GM18520 (cell line): Measurements from ENCODE around the gene PYGL.
"Not testable (repeated sequence)": the region's sequence is repeated elsewhere in the genome, so short reads cannot be mapped to it uniquely, and the experiment has no call there.

ENCODE experiments used
- ATAC-seq: cut with Tn5 transposase; IDR thresholded peaks from one replicate; pipeline ENCODE4 v1.9.1; 2021; ENCODE audit not compliant: unreplicated experiment

The PYGL gene

DNA sequence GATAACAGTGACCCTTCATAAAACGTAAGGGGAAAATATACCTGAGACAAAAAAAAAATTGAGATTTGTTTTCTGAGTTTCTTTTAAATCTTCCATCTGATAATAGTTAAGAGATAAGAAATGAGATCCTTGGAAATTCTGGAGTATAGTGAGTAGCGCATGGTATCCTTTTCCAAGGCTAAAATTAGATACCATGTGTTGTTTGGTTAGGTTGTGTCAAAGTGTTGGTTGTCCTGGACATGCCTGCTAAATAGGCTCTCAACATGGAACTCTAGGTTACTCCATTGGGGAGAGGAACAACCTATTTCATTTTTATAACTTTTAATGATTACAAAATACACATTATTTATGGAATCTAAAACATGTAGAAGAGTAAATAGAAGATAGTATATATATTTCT, 14.8 kb downstream of the PYGL start:
- ATAC-seq = no peak

GRCh38 chr14:50928002-50928635, 16.2 kb downstream of the PYGL start:
- ATAC-seq = no peak

DNA sequence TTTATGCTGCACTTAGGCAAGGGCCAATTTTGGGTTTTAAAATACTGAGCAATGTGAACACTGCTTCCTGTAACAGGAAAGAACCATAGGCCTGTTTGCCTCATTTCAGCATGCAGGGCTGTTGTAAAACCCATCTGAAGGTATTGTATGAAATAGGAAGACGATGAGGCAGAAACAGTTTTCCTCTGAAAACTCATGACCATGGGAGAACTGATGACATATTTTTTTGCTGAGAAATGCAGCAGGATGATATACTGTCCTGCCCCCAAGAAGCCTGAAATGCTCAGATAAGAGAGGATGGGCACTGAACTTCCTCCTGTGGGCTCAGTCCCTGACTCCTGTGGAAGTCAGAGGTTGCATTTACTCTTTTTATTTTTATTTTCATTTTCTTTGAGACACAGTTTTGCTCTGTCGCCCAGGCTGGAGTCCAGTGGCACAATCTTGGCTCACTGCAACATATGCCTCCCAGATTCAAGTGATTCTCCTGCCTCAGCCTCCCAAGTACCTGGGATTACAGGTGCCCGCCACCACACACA, 17.4 kb downstream of the PYGL start:
- ATAC-seq = no peak

GRCh38 chr14:50924843-50925242, 19.4 kb downstream of the PYGL start:
- ATAC-seq = no peak

GRCh38 chr14:50924236-50924635, 20.0 kb downstream of the PYGL start:
- no peak for ATAC-seq

DNA sequence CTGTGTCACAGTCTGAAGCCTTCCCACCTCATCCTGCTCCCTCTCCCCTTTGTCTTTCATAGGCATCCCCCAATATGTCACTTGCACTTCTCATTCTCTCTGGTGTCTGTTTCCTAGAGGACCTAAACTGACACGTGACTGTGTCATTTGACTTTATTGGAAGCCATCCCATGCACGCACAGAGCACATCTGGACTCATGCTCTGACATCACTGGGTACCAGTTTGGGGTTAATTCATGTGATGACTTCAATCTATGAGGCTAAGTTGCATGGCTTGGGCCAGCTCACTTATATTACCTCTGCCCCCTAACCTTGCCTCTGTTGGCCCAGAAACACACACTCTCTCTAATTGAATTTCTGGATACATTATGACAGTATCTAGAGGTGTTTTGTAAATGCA, 21.5 kb downstream of the PYGL start:
- ATAC-seq = no peak

DNA sequence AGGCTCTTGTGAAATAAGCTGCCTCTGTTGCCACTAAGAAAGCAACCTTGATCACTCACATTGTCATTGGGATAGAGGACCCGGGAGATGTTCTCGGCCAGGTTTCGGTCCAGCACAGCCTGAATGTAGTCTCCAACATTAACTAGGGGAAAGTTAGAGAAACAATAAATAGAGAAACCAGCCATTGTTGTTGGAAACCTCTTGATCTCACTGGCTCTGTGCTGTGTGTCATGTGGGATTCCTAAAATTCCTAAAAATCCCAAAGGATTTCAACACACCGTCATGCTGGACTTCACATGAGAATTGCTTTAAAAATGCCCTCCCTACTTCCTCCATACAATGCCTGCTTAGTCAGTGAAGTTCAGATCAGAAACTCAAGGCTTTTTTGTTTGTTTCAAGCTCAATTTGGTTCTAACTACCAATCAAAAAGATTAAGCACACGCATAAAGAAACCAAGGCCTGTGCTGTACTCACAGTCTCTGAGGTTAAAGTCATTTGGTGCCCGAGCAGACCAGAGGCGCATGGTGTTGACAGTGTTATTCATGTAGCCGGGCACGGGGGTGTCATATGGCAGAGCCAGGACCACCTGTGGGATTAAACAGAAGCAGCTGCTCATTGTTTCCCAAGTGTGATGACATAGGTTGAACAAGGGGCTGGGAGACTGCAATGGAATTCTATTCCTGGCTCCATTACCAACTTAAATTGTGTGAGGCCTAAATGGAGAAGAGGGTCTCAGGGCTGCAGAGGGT, 23.6 kb downstream of the PYGL start:
- ATAC-seq = no peak

DNA sequence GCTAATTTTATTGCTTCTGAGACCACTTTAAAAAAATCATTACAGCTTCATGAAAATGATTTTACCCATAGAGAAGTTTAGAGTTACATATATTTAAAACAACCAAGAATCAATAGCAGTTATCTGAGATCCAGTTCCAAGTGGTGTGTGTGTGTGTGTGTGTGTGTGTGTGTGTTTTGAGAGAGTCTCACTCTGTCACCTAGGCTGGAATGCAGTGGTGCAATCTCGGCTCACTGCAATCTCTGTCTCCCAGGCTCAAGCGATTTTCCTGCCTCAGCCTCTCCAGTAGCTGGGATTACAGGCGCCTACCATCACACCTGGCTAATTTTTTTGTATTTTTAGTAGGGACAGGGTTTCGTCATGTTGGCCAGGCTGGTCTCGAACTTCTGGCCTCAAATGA, 24.8 kb downstream of the PYGL start:
- ATAC-seq = not testable (repeated sequence)

DNA sequence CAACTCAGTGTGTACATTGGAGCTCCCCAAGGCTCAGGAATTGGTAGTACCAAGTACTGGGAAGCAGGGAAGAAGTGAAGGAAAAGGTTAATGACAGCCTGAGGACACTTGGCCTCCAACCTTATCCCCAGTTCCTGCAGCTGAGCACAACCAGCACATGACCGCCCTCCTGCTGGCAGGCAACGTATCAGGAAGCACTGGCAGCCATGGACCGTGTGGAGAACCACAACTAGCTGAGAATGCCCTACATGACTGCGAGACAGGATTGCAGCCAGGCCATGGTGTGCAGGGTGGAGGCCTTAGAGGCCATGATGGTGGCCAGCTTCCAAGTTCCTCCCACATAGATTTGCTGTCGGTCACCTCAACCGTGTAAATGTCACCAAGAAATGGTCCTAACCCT, 26.8 kb downstream of the PYGL start:
- no peak for ATAC-seq

- no peak for ATAC-seq
Measured at GRCh38 chr14:50910495-50911420, 33.5 kb downstream of the PYGL start.

- ATAC-seq = no peak
Measured at GRCh38 chr14:50906326-50907065, 37.8 kb downstream of the PYGL start.

GRCh38 chr14:50904719-50905118, 39.6 kb downstream of the PYGL start:
- ATAC-seq = no peak

DNA sequence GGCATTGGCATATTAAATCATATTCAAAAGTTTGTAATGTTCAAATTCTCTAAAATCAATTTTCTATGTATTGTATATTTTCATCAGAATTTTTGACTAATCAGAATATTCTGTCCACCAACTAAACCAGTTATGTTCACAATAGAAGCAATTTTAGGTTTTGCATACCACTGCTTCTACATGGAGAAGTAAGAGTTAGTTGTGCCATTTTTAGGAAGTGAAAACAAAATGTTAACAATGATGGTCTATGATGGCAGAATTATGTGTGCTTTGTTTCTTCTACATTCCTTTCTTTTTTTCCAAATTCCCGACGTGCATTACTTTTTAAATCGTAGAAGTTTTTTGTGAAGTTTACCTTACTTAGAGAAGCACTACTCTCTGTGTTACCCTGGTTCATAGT, 42.9 kb downstream of the PYGL start:
- ATAC-seq = no peak

GRCh38 chr14:50897658-50898175, 46.6 kb downstream of the PYGL start:
- no peak for ATAC-seq

- not testable (repeated sequence) for ATAC-seq
Measured at GRCh38 chr14:50897005-50897404, 47.3 kb downstream of the PYGL start.

DNA sequence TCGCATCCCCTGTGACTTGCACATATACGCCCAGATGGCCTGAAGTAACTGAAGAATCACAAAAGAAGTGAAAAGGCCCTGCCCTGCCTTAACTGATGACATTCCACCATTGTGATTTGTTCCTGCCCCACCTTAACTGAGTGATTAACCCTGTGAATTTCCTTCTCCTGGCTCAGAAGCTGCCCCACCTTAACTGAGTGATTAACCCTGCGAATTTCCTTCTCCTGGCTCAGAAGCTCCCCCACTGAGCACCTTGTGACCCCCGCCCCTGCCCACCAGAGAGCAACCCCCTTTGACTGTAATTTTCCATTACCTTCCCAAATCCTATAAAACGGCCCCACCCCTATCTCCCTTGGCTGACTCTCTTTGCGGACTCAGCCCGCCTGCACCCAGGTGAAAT, 47.9 kb downstream of the PYGL start:
- not testable (repeated sequence) for ATAC-seq

- no peak for ATAC-seq
Measured at GRCh38 chr14:50892255-50892654, 52.0 kb downstream of the PYGL start.

- ATAC-seq = no peak
Measured at GRCh38 chr14:50887476-50887875, 56.8 kb downstream of the PYGL start.

DNA sequence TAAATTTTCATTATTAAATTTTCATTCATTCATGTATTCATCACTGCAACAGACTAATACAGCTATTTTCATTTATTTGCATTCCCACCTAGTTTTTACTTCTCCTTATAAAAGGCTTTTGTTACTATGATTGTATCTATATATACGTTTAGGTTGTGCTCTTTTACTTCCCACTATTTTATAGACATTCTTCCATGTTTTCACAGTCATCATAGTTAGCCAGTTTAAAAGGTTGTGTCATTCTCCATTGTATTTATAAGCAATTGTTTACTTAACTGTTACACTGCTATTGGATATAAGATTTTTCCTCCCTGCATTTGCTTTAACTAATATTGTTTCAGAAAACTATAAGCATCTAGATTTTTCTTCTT, 60.5 kb downstream of the PYGL start:
- no peak for ATAC-seq
